MCF 10A (cell line): ENCODE results near the gene ENTHD1. TPM values are rescaled to one million over a fixed set of nuclear protein-coding genes. Genes with fewer than 3 reads are reported as not detected.

Experiments used
- BruUV-seq: library from RNA; stranded (reverse); fragments of 400-500 nt; replicated peaks from 2 replicates; lab custom pipeline; 2021; lab: Mats Ljungman, UMichigan
- CTCF ChIA-PET: fragments of 300-600 bp; sonication (Branson Sonifier 250); formaldehyde crosslinking; extraction: SDS; loops from one replicate; lab custom pipeline; 2021; ENCODE audit warnings: antibody characterized with exemption, inconsistent platforms; lab: Yijun Ruan, JAX
- POLR2A ChIA-PET: fragments of 300-600, 350-650 bp; sonication (Branson Sonifier 250); formaldehyde crosslinking; extraction: SDS; loops from one replicate; lab custom pipeline; 2020; ENCODE audit warnings: antibody characterized with exemption, inconsistent platforms; lab: Yijun Ruan, JAX
- DNase-seq: peaks from one replicate; pipeline ENCODE4 v3.0.0-alpha.2; 2018; ENCODE audit not compliant: unreplicated experiment
- H3K27ac Mint-ChIP-seq: one replicate; pipeline ENCODE4 v1.8.0; 2022; ENCODE audit warnings: mild to moderate bottlenecking, low read depth, mixed read lengths; ENCODE audit not compliant: unreplicated experiment
- H3K27me3 Mint-ChIP-seq: one replicate; pipeline ENCODE4 v1.8.0; 2022; ENCODE audit warnings: mixed read lengths; ENCODE audit not compliant: insufficient read depth, unreplicated experiment
- H3K36me3 Mint-ChIP-seq: one replicate; pipeline ENCODE4 v1.8.0; 2022; ENCODE audit warnings: mild to moderate bottlenecking, moderate library complexity, mixed read lengths; ENCODE audit not compliant: insufficient read depth, unreplicated experiment
- H3K4me1 Mint-ChIP-seq: one replicate; pipeline ENCODE4 v1.8.0; 2022; ENCODE audit warnings: mixed read lengths; ENCODE audit not compliant: insufficient read depth, unreplicated experiment
- H3K4me3 Mint-ChIP-seq: one replicate; pipeline ENCODE4 v1.8.0; 2022; ENCODE audit warnings: mild to moderate bottlenecking, moderate library complexity, mixed read lengths; ENCODE audit not compliant: unreplicated experiment
- H3K9me3 Mint-ChIP-seq: one replicate; pipeline ENCODE4 v1.8.0; 2022; ENCODE audit warnings: mixed read lengths; ENCODE audit not compliant: unreplicated experiment
- CTCF ChIP-seq: fragments of 200-600 bp; IDR thresholded peaks from one replicate; pipeline ENCODE4 v1.8.0; 2022; ENCODE audit warnings: antibody characterized with exemption, mild to moderate bottlenecking; ENCODE audit not compliant: unreplicated experiment
- intact Hi-C: fragments of 100-400 bp; cut with micrococcal nuclease; formaldehyde crosslinking; loops from 2 replicates; pipeline ENCODE4 v1.14.1; 2022
- total RNA-seq: library from RNA; stranded (reverse); gene quantifications from 2 replicates; pipeline ENCODE4 v1.2.3, GENCODE V29; 2022

Gene ENTHD1
- total RNA-seq, 1 experiment from 2014 or later = not detected

- intact Hi-C loops = no loop called here
- no peaks in the 10 kb centered on the region for H3K27me3 Mint-ChIP-seq
- CTCF ChIA-PET = no interaction called here
Measured at GRCh38 chr22:39819429-39819828, 74.1 kb downstream of the ENTHD1 start.

GRCh38 chr22:39818094-39818493 is 75.5 kb downstream of the ENTHD1 start:
- DNase-seq = no peak
- Mint-ChIP-seq H3K9me3 (no peaks in the 10 kb centered on the region), H3K4me3 (no peak overlapping the region), H3K27ac (no peak overlapping the region), H3K27me3 (no peaks in the 10 kb centered on the region), H3K4me1 (peaks cover 12% of the 10 kb centered on the region), H3K36me3 (no peaks in the 10 kb centered on the region)
- BruUV-seq = no TSS peak
- ChIA-PET CTCF (no interaction called here), POLR2A (no interaction called here)
- intact Hi-C loops = no loop called here
- TF ChIP-seq CTCF = no peak

More at GRCh38 chr22:39819429-39819828, 74.1 kb downstream of the ENTHD1 start:
- no peak for TF ChIP-seq CTCF
- no peak for DNase-seq
- Mint-ChIP-seq H3K4me3 (no peak overlapping the region), H3K27ac (no peak overlapping the region), H3K4me1 (peaks cover 12% of the 10 kb centered on the region), H3K9me3 (no peaks in the 10 kb centered on the region), H3K36me3 (no peaks in the 10 kb centered on the region)
- POLR2A ChIA-PET = no interaction called here
- BruUV-seq = no TSS peak

- H3K27me3 Mint-ChIP-seq = no peaks in the 10 kb centered on the region
- CTCF ChIA-PET = no interaction called here
- no peaks in the 10 kb centered on the region for H3K36me3 Mint-ChIP-seq
- intact Hi-C loops = no loop called here
- no peak overlapping the region for H3K4me3 Mint-ChIP-seq
- no peak for DNase-seq
- no peak overlapping the region for H3K27ac Mint-ChIP-seq
- H3K9me3 Mint-ChIP-seq = no peaks in the 10 kb centered on the region
- no peak for TF ChIP-seq CTCF
- no TSS peak for BruUV-seq
- POLR2A ChIA-PET = no interaction called here
- peaks cover 12% of the 10 kb centered on the region for H3K4me1 Mint-ChIP-seq
Measured at GRCh38 chr22:39815932-39816331, 77.6 kb downstream of the ENTHD1 start.

- Mint-ChIP-seq H3K9me3 (no peaks in the 10 kb centered on the region), H3K4me3 (no peak overlapping the region), H3K27me3 (no peaks in the 10 kb centered on the region), H3K4me1 (peaks cover 1% of the 10 kb centered on the region), H3K27ac (no peak overlapping the region), H3K36me3 (no peaks in the 10 kb centered on the region)
- no peak for TF ChIP-seq CTCF
- ChIA-PET CTCF (no interaction called here), POLR2A (no interaction called here)
- no TSS peak for BruUV-seq
- peak; percentile 54 for DNase-seq
- intact Hi-C loops = no loop called here
Measured at GRCh38 chr22:39814899-39815298, 78.7 kb downstream of the ENTHD1 start.
